Stimulated activated CD8-positive, alpha-beta memory T cell treated with anti-CD3 and anti-CD28 coated beads, Interleukin-15, amount 100 ng/mL, for 24 hours (primary cell): ENCODE measurements around the gene KHDRBS2.

Experiments
- DNase-seq: peaks from one replicate; pipeline ENCODE4 v3.0.0-alpha.2; 2020; ENCODE audit warnings: low read depth

The KHDRBS2 gene

DNA sequence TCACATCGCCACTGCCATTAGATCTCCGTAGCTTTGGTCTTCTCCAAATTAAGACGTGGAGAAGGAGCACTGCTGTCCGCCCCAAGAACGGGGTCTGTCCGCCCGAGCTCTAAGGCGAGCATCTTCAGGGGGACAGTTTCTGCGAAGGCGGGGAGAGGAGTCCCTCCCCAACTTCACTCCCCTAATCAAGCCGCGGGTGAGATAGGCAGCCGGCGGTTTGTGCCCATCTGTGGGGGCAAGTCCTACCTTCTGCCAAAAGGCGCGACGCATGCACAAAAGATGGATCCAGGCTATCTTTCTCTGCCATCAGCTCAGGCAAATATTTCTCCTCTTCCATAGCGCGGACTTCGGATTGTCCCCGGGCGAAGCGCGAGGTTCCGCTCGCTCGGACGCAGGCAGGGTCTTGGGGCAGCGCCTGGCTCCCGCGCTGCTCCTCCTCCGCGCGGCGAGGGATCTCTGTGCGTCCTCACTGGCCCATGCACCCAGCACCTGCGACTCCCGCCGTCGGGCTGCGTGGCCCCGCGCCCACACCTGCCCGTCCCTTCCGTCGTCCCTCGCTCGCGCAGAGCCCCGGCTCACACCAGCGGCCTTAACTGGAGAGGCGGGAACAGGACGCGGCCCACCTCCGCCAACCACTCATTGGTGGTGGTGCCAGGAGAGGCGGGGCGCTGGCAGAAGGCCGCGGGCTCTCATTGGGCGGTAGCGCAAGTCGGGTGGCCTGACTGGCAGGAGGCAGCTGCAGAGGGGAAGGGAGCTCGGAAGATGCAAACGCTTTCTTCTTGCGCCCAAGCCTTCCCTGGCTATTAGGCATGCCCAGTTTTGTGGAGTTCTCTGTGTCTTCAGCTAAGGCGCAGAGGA lies at the start of gene KHDRBS2:
KHDRBS2 (minus strand) TSS at position 614 of the 858 bp plus-strand sequence.
- DNase-seq: no peak

GRCh38 chr6:62328607-62329006 lies 42.6 kb upstream of the KHDRBS2 start:
- no peak for DNase-seq

GRCh38 chr6:62324834-62325233 lies 38.8 kb upstream of the KHDRBS2 start:
- DNase-seq: no peak

DNA sequence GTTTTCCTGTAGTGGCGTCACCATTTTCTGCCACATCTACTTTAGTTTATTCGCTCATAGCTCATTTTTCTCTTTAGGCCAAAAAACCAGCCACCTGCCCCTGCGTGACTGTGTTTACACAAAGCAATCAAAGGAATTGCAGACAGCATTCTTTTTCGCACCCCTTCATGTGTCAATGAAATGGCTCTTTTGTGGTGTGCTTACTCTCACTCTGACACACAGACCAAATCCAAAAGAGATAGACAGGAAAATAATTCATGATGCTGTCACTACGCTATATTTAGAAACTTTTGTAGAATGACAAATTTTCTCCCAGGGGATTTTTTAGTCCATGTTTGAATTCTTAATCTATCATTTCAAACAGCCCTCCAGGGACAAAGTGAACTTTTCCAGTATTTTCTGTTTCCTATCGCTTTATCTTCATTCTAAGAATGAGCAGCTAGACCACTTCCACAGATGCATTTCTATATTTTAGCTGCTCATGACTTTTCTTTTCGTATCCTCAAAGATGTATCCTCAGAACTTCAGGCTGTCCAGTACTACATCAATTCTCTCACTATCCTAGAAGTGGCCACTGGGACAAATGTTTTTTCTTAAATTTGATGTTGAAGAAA lies 37.9 kb upstream of the KHDRBS2 start:
- no peak for DNase-seq

DNA sequence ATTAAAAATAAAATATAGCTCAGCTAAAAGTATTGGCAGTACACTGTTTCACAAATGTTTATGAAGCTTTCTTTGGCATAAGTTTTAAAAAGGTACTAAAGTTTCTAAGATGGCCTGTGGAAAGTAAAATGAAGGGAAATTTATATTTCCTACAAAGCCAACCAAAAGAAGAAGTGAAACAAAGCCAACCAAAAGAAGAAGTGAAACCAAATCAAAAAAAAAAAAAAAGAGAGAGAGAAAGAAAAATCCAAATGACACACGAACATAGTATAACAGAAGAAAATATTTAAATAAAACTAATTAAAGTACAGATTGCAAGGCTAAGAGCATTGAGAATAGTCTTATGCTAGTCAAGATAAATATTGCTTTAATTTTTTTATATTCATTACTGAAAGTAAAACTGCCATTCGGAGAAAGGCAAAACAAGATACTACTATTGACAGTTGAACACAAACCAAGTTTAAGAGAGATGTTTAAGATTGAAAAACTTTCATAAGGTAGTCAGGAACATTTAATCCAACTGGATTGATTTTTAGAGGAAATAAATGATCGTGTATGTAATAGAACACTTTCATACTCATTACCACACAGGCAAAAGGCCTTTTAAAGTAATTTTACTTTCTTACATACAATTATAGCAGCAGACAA lies 12.8 kb upstream of the KHDRBS2 start:
- no peak for DNase-seq

DNA sequence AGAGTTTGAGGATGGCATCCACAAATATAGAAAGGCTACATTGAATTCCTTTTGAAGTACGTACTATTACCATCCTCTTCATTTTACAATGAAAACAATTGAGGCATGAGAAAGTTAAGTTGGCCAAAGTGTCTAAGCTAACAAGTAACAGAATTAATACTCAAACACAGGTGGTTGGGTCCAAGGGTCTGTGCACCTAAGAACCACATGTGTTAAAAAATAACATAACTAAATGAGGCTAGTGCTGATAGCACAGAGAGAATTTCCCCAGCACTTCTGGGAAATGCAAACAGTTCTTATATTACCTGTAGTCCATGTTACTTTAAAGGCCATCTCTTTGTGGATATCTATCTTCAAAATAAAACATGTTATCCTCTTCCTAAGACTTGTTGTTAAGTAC lies 10.5 kb upstream of the KHDRBS2 start:
- DNase-seq: no peak

GRCh38 chr6:62288974-62289373 lies 2.9 kb upstream of the KHDRBS2 start:
- DNase-seq: no peak

- DNase-seq: no peak
Measured at GRCh38 chr6:62288562-62288961, 2.5 kb upstream of the KHDRBS2 start.

- DNase-seq: no peak
Measured at GRCh38 chr6:62286470-62286843, 432 bp upstream of the KHDRBS2 start.

DNA sequence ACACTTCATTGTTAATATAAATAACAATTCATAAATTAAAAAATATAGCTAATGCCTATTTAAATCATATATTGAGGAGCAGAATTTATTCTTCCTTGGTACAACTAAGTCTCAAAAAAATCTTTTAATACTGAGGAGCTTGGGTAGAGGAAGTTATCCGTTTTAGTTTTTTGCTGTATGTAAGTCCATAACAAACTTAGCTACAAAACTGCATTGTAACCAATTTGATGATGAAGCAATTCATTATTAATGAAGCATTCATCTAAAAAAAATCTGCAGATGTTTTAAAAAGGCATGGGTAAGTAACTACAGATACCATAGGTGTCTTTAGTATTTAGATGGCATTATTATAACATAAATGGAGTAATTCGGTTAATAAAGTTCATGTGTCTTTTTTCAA lies 1.3 kb downstream of the KHDRBS2 start:
- no peak for DNase-seq

DNA sequence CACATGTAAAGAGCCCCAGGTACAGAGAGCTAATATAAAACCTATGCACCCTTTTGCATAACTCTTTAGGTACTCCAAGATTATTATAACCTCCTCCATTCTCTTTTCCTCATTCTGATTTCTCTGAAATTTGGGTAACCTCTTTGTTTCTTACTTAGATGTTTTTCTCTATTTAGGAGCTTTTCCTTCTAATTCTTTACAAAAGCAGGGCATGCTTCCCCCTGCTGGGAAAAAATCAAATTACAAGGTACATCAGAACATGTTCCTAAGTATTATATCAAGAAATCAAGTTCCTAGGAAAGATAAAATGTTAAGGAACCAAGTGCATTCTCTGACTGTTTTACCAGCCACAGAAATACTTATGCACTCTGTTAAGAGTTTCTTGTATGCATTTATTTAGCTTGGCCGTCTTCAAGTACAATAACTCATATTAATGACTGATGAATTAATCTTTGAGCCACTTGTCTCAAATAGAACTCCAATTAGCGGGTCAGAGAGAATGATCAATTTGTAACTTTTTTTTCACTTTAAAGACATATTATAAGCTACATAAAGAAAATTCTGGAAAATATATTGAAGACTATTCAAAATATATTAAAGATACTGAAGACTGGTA lies 2.1 kb downstream of the KHDRBS2 start:
- DNase-seq: no peak

DNA sequence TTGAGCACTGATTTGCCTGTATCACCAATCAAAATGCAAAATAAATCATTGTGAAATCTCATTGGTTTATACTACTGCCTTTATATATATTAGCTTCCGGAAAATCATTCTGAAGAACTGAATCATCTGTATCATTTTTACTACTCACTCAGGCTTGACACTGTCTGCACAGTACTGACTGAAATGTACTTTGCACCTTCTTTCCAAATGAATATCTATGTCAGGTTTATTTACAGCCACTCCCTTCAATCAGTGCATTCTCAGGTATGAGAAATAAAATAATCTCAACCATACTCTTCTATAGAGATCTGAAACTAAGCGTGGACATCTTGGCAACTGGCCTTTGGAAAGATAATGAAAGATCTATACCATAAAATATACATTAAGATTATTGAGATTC lies 2.7 kb downstream of the KHDRBS2 start:
- no peak for DNase-seq

GRCh38 chr6:62280099-62280498 lies 5.9 kb downstream of the KHDRBS2 start:
- DNase-seq: no peak

- no peak for DNase-seq
Measured at GRCh38 chr6:62272114-62272513, 13.9 kb downstream of the KHDRBS2 start.

DNA sequence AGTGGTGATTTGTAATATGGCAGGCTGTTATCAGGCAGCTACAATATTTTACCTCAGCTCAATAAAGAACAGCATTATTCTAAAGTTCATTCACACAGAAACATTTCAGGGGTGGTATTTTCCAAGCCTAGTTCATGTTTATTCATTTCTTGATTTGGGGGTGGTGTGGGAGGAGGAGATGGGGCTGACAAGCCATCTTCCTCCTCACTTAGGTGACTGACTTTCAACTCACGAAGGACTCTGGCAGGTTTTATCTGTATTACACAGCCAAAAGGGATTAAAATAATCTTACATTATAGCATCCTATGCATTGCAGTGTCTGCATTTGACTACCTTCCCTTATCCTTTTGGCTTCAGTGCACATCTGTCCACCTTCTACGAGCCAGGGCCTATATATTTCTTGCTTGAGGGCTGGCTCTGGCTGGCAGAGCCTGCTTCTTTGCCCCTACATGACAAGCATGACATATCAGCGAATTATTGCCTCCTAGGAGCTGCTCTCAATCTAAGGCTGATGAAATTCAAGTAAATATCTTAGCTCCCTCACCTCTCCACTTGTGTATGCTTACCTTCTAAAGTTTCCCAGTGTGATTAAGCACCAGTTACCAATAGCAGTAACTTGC lies 20.0 kb downstream of the KHDRBS2 start:
- DNase-seq: no peak

DNA sequence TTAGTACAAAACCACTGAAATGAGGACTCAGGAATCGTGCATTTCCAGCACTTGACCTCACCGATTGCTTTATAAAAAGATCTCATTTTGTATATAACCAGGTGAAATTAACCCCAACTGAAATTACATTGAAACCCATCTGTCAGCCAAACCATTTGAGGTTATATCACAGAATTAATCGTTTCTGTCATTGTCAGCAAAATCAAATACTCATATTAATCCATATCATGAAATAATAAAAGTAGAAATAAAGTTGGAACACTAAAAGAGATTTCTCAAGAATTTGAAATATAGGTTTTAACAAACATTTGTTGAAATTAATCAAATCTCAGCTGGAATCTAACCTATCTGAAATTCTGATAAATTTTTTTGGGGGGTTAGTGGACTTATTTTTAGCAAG lies 23.7 kb downstream of the KHDRBS2 start:
- DNase-seq: no peak

DNA sequence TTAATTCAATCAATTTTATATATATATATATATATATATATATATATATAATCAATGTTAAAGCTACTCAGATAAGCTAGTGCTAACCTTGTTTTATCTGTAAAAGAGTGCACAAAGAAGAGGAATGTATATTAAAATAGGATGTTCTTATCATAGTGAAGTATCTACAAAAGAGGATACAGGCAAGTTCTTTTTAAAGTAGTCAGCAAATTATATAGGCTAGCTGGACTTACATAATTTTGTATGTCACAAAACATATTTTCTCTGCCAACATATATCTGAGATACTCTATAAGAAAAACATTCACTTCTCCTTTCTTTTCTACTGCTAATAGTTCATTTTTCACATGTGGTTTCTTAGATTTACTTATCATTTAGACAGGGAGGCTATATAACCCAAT lies 39.9 kb downstream of the KHDRBS2 start:
- no peak for DNase-seq

DNA sequence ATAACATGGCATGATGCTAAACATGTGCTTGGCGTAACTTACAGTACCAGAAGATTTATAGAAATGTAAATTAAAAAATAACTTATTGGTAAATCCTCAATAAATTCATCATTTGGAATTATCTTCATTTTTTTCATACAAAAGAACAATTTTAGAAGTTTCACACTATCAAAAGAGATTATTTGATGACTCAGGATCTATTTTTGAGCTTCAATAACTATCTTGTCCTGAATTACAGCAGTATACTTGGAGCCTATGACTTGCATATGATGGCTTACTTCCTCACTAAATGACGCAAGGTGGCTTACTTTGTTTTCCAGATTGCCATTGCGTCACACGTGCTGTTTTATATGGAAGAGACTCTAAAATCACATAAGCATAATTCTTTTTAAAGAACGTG lies 49.2 kb downstream of the KHDRBS2 start:
- no peak for DNase-seq

- no peak for DNase-seq
Measured at GRCh38 chr6:62229231-62229630, 56.8 kb downstream of the KHDRBS2 start.

- DNase-seq: no peak
Measured at GRCh38 chr6:62217866-62218265, 68.2 kb downstream of the KHDRBS2 start.

DNA sequence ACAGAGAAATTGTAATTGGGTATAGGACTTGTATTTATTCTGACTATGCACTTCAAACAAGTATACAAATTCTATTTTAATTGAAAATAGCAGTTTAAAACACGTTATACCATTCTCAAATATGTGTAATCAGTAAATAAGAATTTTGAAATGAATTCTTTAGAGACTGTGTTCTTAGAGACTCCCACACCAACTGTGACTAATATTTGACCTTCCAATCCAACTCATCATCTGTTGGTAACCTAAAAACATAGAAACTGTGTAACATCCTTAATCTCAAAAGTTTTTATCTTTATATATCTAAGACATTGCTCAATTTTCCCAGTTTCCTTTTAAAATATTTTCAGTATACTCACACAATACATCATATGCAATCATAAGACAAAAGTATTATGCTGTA lies 83.9 kb downstream of the KHDRBS2 start:
- DNase-seq: no peak

DNA sequence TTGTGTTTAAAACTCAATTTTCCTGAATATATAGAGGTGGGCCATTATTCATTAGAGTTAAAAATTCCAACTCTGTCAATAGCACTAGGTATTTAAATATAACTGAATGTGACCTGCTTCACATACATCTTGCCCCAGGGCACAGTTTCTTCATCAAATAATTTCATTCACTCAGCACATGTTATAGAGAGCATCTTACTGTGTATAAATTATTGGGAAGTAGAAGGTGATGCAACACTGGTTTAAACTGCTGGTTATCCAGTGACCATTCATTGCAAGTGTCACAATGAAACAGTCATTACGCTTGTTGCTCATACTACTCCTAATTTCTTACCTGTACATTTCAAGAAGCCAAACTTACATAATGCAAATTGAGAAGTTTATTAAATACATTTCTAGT lies 93.4 kb downstream of the KHDRBS2 start:
- DNase-seq: no peak
